Measurements from ENCODE around the gene FIBCD1.

The FIBCD1 gene

DNA sequence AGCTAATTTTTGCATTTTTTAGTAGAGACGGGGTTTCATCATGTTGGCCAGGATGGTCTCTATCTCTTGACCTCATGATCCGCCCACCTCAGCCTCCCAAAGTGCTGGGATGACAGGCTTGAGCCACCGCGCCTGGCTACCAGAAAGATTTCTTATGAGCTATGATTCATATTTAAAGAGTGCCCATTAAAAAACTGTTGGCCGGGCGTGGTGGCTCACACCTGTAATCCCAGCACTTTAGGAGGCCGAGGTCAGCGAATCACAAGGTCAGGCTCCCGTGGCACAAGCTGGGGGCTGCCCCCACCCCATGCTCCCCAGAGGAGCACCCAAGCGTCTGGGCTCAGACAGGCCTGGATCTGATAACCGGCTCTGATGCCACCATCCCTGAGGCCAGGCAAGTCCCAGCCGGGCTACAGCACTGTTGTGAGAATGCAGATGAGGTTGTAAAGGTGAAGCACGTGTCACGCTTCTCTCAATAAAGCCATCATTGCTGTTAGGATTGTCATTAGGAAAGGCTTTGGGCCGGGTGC, 56.3 kb downstream of the FIBCD1 start:
- no peak for DNase-seq (ENCODE audit: low read depth, low spot score)

DNA sequence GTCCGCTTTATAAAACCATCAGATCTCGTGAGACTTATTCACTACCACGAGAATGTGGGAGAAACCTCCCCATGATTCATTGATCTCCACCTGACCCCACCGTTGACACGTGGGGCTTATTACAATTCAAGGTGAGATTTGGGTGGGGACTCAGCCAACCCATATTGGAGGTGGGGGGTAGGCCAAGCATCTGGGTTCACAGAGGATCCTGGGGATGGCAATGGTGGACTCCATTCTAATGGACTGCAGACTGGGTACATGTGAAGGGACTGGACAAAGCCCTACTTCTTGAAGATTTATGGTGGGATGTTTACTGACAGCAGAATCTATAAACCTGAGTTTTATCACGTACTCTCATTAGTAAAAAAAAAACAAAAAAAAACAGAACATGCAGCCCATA, 57.5 kb downstream of the FIBCD1 start:
- DNase-seq (ENCODE audit: low read depth, low spot score) = no peak

DNA sequence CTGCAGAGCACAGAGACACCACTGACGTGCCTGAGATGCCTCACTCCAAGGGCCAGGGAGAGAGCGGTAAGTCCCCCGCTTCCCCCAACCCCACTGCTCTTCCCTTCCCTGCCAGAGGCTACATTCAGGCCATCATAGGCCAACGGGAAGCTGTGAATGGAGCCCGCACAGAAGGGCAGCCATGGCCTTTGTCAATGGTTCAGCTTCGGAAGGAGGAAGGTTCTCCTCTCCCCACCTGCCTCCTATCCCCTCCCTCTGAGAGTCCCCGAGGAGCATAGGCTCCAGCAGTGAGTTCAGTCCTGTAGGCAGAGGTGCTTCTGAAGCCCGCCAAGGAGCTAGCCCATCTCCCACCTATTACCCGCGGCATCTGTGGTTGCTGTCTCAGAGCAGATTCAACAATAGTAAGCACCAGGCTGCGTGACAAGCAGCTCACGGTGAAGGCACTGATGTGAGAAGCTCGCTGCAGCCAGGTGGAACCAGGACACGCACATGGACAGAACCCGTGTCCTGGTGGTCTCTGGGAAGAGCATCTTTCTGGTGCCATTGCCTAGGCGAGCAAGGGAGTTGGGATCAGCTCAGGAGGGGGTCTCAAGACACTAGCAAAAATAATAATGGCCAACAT, 58.3 kb downstream of the FIBCD1 start:
- no peak for DNase-seq (ENCODE audit: low read depth, low spot score)

DNA sequence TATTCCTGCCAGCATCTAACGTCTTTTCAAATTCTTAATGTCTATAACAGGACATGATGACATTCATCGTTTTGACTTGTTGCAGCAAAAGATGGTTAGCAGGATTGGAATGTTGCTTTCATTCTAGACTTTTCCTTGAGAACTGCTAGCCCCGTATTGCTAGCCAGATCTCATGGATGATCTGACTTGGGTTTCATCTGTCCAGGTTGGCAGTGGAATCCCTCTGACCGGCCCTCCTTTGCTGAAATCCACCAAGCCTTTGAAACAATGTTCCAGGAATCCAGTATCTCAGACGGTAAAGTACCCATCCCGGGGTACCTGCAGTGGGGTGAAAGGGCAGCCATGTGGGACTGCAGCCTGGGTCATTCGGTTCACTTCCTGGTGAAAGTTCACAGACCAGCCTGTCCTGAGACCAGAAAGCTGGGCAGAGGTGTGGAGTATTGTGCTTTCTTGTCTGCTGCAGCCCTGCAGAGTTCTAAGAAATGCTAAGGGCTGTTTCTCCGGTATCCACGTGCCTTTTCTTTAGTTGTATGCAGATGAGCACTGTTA, 59.1 kb downstream of the FIBCD1 start:
- no peak for DNase-seq (ENCODE audit: low read depth, low spot score)

DNA sequence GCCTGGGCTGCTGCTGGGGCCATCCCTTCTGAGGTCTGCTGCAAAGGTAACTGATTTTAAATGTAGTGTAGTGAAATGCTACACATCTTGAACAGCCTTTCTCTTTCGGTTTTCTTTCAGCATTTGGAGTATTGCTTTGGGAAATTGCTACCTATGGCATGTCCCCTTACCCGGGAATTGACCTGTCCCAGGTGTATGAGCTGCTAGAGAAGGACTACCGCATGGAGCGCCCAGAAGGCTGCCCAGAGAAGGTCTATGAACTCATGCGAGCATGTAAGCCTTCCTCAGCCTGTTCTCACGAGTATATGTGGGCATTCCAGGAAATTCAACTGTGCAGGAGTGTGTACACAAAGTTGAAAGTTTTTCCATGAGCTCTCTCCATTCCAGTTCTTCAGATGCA, 60.8 kb downstream of the FIBCD1 start:
- no peak for DNase-seq (ENCODE audit: low read depth, low spot score)

DNA sequence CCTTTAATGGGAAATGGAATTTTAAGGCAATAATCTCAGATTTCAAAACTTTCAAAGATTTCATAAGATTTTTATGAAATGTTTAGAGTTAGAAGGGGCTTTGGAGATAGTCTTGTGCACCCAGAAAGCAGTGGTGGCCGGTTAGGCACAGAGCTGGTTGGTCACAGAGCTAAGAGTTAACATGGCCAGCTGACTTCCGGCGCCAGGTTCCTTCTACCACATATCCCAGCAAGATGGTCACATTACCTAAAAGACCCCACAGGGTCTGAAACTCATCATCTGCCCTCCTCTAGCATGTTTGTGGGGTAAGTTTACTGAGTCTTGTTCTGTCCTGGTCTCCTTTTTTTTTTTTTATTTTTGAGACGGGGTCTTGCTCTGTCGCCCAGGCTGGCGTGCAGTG, 61.7 kb downstream of the FIBCD1 start:
- DNase-seq (ENCODE audit: low read depth, low spot score) = no peak

DNA sequence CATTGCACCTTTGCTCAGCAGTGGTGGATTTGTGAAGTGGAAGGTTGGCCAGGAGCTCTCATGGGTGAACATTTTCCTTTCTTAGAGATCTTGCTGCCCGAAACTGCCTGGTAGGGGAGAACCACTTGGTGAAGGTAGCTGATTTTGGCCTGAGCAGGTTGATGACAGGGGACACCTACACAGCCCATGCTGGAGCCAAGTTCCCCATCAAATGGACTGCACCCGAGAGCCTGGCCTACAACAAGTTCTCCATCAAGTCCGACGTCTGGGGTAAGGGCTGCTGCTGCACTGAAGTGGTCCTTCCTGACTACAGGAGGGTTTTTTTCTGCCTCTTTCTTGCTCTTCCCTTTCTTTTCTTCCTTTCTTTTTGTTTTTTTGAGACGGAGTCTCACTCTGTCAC, 64.3 kb downstream of the FIBCD1 start:
- no peak for DNase-seq (ENCODE audit: low read depth, low spot score)

DNA sequence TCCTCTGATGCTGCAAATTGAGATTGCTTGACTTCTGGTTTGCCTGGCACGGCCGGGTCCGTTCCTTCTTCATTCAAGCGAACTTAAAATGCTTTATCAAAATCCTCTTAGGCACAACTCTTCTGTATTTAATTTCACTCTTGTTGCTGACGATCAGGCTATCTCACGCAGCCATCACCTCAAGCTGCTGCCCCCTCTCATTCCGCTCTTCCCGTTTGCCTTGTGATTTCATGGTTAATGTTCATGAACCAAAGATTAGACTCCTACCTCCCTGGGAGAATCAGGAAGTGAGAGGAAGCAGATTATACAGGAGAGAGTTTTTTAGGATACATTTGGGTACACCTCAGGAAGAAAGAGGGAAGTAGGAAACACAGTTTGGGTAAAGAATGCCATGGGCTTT, 65.1 kb downstream of the FIBCD1 start:
- DNase-seq (ENCODE audit: low read depth, low spot score) = no peak

DNA sequence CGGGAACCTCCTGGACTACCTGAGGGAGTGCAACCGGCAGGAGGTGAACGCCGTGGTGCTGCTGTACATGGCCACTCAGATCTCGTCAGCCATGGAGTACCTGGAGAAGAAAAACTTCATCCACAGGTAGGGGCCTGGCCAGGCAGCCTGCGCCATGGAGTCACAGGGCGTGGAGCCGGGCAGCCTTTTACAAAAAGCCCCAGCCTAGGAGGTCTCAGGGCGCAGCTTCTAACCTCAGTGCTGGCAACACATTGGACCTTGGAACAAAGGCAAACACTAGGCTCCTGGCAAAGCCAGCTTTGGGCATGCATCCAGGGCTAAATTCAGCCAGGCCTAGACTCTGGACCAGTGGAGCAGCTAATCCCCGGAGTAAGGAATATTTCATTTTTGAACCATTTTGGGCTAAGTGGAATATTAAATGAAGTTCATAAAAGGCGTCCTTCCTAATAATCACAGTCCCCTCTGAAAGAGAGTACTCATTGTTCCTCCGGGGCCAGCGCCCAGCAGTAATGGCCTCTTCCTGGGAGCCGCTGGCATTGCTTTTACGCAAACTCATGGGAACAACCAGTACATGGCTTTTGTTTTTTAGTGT, 66.0 kb downstream of the FIBCD1 start:
- DNase-seq (ENCODE audit: low read depth, low spot score) = no peak

DNA sequence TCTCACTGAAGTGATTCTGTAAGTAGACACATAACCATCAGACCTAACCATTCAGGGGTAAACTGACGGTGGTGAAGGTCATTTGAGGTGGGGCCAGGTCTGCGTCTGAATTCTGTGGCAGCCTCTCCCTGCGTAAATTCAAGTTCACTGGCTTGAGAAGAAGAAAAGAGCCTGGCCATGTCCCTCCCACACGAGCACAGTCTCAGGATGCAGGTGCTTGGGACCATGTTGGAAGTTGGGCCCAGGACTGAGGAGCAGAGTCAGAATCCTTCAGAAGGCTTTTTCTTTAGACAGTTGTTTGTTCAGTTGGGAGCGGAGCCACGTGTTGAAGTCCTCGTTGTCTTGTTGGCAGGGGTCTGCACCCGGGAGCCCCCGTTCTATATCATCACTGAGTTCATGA, 66.5 kb downstream of the FIBCD1 start:
- no peak for DNase-seq (ENCODE audit: low read depth, low spot score)

DNA sequence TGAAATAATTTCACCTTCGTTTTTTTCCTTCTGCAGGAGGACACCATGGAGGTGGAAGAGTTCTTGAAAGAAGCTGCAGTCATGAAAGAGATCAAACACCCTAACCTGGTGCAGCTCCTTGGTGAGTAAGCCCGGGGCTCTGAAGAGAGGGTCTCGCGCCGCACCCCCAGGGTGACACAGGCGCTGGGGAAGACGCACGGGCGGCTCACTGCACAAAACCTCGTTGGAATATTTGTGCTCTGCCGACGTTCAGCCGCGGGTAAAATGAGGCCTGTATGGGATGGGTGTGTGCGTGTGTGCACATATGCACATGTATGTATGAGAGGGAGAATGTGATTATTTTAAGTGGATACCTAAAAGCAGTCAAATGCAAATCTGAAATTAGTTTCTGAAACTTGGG, 67.0 kb downstream of the FIBCD1 start:
- no peak for DNase-seq (ENCODE audit: low read depth, low spot score)

DNA sequence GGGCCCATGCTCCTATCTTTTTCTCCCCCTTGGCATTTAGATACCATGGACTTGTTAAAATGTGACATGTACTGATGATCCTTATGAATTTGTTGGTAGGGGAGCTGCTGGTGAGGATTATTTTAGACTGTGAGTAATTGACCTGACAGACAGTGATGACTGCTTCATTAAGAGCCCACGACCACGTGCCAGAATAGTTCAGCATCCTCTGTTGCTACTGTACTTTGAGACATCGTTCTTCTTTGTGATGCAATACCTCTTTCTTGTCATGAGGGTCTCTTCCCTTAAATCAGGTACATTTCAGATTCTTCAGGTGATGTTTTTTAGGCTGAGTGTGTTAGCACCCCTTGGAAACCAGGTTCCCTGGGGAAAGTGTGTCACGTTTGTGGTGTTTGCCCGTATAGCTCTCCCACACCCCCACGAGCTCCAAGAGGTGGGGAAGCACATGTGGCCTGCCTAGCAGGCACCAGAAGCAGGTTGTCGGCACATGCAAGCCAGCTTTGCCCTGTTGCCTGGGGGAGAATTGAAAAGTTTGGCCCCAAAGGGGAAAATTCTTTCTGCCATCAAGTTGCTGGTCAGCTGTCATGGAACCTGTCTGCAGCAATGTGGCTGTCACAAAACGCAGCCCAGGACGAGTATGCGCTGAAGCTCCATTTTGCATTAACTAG, 67.5 kb downstream of the FIBCD1 start:
- no peak for DNase-seq (ENCODE audit: low read depth, low spot score)

DNA sequence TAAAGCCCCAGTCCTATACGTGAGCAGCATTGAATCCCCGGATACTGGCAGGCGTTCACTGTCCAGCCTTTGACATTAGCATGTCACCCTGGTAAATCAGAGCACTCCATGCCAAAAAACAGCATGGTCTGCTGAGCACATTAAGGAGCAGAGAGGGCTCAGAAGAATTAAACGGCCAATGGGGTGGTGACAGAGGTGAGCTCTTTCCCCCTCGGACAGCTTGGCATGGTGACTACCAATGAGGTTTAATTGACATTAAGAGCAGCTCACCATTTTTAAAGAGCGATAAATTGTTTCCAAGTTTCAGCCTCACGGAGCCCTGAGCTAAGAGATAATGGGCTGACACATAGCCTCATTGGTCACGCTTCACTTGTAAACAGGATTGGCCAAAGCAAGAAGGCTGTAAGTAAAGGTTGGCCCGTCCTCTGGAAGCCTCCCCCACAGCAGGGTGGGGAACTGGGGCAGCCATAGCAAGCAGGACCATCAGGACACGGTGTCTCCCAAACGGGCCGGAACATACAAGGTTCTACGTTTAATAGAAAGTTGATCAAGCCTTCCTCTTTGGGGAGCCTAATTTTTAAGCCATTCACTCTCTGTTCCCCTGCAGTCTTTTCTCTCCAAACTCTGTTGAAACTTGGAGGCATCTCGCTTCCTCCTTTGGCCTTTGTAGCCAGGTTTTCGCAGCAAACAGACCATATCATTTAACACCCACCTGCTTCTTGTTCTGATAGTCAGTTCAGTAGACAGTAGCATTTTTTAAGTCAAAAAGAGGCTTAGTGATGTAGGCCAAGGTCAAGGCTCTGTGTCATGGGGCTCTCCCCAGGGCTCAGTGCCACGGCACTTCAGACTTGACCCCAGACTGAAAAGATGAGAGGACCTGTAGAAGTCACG, 68.3 kb downstream of the FIBCD1 start:
- DNase-seq (ENCODE audit: low read depth, low spot score) = no peak

DNA sequence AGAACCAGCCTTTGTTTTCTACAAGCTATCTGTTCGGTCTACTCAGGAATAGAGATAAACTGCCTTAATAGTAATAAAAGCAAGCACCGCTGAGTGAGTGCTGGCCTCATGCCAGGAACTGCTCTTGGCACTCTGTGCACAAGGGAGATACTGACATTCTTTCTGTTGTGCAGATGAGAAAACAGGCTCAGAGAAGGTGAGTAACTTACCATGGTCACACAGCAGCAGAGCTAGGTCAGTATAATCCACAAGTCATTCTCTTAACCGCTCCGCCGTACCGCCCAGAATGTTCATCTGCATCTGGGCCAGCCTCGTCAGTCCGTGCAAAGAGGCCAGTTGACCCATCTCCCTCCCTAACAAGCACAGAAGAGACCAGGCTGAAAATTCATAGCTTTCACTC, 69.8 kb downstream of the FIBCD1 start:
- DNase-seq (ENCODE audit: low read depth, low spot score) = no peak

DNA sequence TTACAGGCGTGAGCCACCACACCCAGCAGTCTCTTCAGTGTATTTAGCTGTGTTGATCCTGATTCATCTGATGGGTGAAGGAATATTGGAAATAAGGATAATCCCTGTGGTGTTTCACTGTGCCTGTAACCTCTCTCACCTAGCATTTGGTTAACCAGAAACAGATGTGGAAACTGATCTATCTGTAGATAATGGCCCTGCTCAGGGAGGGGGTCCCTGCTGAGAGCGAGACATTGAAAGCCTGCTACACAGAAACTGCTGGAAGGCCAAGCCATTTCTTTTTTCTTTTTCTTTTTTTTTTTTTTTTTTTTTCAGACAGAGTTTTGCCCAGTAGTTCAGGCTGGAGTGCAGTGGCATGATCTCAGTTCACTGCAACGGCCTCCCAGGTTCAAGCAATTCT, 70.8 kb downstream of the FIBCD1 start:
- no peak for DNase-seq (ENCODE audit: low read depth, low spot score)

DNA sequence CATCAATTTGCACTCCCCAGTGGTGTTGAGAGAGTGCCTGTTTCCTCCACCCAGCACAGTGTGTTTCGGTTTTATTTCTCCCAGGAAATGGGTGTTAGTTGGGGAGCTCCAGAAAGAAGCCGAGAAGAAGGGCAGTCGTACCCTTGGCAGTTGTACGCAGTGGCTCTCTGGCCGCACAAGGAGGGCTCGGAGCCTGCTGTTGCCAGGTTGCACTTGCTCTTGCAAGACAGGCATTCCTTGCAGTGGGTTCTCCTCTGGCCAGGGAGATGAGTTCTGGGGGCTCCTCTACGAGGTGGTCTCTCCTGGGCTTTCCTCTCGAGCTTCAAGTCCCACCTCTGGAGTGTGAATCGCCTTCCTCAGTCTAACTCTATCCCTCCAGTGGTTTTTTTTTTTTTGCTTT, 71.5 kb downstream of the FIBCD1 start:
- no peak for DNase-seq (ENCODE audit: low read depth, low spot score)

DNA sequence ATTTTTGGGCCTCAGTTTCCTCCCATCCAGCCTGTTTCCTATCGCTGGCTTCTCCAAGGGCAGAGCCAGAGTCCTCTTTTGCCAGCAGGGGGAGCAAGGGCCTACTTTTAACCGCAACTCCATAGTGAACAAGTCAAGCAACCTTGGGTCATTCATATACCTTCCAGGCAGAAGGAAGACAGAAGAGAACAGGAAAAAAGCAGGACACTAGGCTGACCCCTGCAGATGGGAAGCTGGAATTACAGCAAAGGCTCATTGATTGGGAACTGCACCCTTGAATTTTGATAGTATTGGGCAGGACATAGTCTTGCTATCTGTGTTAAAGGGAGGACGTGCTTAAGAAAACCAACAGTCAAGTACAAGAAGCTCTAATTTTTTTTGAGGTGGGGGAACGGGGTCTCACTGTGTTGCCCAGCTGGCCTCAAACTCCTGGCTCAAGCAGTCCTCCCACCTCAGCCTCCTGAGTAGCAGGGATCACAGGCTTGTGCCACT, 72.5 kb downstream of the FIBCD1 start:
- DNase-seq (ENCODE audit: low read depth, low spot score) = no peak

DNA sequence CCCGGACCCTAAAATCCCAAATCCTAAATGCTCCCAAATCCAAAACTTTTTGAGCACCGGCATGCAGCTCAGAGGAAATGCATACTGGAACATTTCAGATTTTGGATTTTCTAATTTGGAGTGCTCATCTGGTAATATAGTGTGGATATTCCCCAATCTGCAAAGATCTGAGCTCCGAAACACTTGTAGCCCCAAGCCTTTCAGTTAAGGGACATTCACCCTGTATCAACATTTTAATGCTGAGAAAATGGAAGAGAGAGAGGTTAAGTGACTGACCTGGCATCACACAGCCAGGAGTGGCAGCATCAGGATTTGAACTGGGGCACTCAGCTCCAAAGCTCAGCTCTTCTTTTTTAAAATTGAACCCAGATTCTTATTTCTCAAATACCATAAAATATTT, 73.1 kb downstream of the FIBCD1 start:
- no peak for DNase-seq (ENCODE audit: low read depth, low spot score)

DNA sequence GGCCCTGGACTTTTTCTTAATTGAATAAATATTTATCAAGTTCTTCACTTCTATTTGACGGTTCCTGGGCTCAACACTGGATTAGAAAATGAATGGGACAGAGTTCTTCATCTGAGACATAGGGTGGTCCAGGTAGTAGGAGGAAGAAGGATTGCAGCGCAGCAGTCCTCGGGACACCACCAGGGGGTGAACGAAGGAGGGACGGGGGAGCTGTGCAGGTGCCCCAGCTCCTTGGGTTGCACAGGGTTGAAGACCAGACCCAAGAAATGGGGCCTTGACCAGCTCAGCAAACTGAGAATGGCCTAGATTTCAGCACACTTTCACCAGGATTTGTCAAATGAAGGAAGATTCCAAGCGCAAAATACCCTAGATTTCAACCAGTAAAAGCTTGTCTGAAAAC, 74.5 kb downstream of the FIBCD1 start:
- no peak for DNase-seq (ENCODE audit: low read depth, low spot score)

DNA sequence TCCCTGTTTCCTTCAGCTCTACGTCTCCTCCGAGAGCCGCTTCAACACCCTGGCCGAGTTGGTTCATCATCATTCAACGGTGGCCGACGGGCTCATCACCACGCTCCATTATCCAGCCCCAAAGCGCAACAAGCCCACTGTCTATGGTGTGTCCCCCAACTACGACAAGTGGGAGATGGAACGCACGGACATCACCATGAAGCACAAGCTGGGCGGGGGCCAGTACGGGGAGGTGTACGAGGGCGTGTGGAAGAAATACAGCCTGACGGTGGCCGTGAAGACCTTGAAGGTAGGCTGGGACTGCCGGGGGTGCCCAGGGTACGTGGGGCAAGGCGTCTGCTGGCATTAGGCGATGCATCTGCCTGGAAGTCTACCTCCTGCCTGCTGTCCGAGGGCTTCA, 76.3 kb downstream of the FIBCD1 start:
- DNase-seq (ENCODE audit: low read depth, low spot score) = no peak

DNA sequence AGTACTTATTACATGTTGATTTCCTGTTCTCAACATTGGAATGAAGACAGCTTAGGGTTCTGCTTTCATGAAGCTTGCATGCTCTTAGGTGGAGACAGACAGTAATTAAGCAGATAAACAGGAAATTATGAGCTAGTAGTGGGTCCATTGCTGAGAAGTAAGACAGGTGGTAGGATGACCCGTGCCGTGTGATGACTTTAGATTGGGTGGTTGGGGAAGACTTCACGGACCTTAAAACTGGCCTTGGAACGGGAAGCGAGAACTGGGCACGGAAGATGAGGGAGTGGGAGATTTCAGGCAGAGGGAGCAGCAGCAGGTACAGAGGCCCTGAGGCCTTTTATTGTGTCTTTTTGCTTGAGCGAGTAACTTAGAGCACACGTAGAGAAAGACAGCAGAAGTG, 76.8 kb downstream of the FIBCD1 start:
- DNase-seq (ENCODE audit: low read depth, low spot score) = no peak
